Measurements from ENCODE around the gene ELFN1.

The ELFN1 gene

DNA sequence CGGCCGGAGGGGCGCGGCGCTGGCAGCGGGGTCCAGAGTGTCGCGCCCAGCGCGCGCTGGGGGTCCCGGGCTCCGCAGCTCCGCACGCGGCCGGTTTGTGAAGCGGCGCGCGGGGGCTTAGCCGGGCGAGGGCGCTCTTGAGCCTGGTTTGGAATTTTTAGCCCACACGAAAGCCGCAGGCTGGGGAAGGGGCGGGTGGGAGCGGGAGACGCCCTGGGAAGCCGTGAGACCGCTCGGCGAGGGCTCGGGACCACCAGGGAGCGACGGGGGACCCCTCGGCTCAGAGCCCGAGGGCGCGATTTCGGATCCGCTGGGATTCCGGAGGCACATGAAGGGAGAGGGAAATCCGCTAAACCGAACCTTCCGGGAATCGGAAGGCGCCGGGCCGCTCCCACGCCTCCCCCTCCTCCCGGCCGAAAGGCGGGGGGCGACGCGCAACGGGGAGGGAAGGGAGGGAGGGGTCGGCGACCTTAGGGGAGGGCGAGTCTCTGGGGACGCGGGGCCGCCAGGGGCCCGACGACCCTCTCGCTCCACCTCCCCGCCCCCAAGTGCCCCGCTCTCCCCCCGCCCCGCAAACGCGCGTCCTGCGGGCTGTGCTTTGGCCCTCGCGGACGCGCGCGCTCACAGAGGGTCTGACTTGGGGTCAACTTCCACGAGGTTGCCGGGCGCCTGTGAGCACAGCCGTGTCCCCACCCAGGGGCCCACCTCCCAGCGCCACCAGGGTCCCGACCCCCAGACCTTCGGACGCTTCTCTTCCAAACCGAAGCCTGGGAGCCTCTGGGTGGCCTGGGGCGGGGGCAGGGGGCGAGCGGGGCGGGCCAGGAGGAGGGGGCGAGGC, 5.1 kb upstream of the ELFN1 start:
- H3K4me2 ChIP-seq (ENCODE audit: low read depth, low read length, poor library complexity, severe bottlenecking), result peak overlapping the region; percentile 48
- H3K36me3 ChIP-seq (ENCODE audit: insufficient read depth, low read length), result no peaks in the 10 kb centered on the region
- no peaks in the 10 kb centered on the region for H3K79me2 ChIP-seq (ENCODE audit: insufficient read depth, low read length)
- H3K9ac ChIP-seq (ENCODE audit: low read depth, low read length, poor library complexity, severe bottlenecking), result peak overlapping the region; percentile 39
- no peaks in the 10 kb centered on the region for H3K9me2 ChIP-seq (replicated peaks; ENCODE audit: low read depth, low read length)
- no peaks in the 10 kb centered on the region for H3K9me3 ChIP-seq (ENCODE audit: insufficient read depth, low read depth, low read length)
- peak overlapping the region; percentile 81; the same call in 1 of the 2 replicates for H2AFZ ChIP-seq (ENCODE audit: low read length)
- H3K4me1 ChIP-seq (ENCODE audit: insufficient read depth, low read length, poor library complexity, severe bottlenecking), result no peaks in the 10 kb centered on the region
- no peak for TF ChIP-seq EZH2phosphoT487 (IDR thresholded peaks at IDR 0.05; ENCODE audit: borderline replicate concordance)
- TF ChIP-seq, protein P1, sequence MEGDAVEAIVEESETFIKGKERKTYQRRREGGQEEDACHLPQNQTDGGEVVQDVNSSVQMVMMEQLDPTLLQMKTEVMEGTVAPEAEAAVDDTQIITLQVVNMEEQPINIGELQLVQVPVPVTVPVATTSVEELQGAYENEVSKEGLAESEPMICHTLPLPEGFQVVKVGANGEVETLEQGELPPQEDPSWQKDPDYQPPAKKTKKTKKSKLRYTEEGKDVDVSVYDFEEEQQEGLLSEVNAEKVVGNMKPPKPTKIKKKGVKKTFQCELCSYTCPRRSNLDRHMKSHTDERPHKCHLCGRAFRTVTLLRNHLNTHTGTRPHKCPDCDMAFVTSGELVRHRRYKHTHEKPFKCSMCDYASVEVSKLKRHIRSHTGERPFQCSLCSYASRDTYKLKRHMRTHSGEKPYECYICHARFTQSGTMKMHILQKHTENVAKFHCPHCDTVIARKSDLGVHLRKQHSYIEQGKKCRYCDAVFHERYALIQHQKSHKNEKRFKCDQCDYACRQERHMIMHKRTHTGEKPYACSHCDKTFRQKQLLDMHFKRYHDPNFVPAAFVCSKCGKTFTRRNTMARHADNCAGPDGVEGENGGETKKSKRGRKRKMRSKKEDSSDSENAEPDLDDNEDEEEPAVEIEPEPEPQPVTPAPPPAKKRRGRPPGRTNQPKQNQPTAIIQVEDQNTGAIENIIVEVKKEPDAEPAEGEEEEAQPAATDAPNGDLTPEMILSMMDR (conservative IDR thresholded peaks at IDR 0.05; ENCODE audit: low read length), result peak; percentile 55
- peak overlapping the region; percentile 70 for H3K4me3 ChIP-seq (ENCODE audit: low read length, poor library complexity, severe bottlenecking)
- H4K20me1 ChIP-seq (ENCODE audit: insufficient read depth, low read length, poor library complexity, severe bottlenecking), result no peaks in the 10 kb centered on the region
- H3K27me3 ChIP-seq (ENCODE audit: insufficient read depth, low read length, poor library complexity, severe bottlenecking), result no peaks in the 10 kb centered on the region
- H3F3A ChIP-seq (ENCODE audit: low read depth), result no peaks in the 10 kb centered on the region

DNA sequence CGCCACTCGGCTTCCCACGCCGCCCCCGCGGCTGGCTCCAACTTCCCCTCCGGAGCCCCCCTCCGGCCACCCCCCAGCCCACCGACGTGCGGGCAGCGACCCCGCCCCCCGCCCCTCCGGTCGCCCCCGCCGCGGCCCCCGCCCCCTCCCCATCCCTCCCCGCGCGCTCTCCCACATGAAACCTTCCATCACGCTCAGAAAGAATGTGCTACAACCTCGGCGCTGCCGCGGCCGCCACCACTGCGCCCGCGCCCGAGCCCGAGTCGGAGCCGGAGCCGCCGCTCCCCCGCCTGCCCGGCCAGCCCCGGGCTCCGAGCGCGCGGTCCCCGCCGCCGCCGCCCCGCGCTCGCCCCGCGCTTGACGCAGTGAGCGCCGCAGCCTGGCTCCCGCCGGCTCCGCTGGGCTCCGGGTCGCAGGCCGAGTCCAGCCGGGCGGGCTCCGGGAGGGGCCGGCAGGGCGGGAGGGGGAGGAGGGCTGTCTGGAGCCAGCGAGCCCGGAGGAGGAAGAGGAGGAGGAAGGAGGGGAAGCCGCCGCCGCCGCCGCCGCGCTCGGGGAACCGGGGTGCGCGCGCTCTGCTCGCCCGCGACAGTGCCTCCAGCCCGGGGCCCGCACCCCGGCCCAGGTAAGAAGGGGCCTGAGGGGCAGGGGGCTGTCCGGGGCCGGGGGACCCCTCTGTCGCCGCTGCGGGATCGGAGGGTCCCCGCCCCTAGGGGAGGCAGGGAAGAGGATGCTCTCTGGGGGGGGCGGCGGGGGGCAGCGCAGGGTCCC, 4.3 kb upstream of the ELFN1 start:
- Histone ChIP-seq H3K4me3 (ENCODE audit: low read length, poor library complexity, severe bottlenecking) (peak overlapping the region; percentile 44), H3K9me2 (replicated peaks; ENCODE audit: low read depth, low read length) (no peaks in the 10 kb centered on the region), H3K27me3 (ENCODE audit: insufficient read depth, low read length, poor library complexity, severe bottlenecking) (no peaks in the 10 kb centered on the region), H3K9ac (ENCODE audit: low read depth, low read length, poor library complexity, severe bottlenecking) (no peak overlapping the region), H3K4me1 (ENCODE audit: insufficient read depth, low read length, poor library complexity, severe bottlenecking) (no peaks in the 10 kb centered on the region), H3K9me3 (ENCODE audit: insufficient read depth, low read depth, low read length) (no peaks in the 10 kb centered on the region), H2AFZ (ENCODE audit: low read length) (no peak overlapping the region), H3K79me2 (ENCODE audit: insufficient read depth, low read length) (no peaks in the 10 kb centered on the region), H3F3A (ENCODE audit: low read depth) (no peaks in the 10 kb centered on the region), H4K20me1 (ENCODE audit: insufficient read depth, low read length, poor library complexity, severe bottlenecking) (no peaks in the 10 kb centered on the region), H3K36me3 (ENCODE audit: insufficient read depth, low read length) (no peaks in the 10 kb centered on the region), H3K4me2 (ENCODE audit: low read depth, low read length, poor library complexity, severe bottlenecking) (peak overlapping the region; percentile 48)
- TF ChIP-seq, protein P1 (conservative IDR thresholded peaks at IDR 0.05; ENCODE audit: low read length), result no peak
- TF ChIP-seq EZH2phosphoT487 (IDR thresholded peaks at IDR 0.05; ENCODE audit: borderline replicate concordance), result no peak

DNA sequence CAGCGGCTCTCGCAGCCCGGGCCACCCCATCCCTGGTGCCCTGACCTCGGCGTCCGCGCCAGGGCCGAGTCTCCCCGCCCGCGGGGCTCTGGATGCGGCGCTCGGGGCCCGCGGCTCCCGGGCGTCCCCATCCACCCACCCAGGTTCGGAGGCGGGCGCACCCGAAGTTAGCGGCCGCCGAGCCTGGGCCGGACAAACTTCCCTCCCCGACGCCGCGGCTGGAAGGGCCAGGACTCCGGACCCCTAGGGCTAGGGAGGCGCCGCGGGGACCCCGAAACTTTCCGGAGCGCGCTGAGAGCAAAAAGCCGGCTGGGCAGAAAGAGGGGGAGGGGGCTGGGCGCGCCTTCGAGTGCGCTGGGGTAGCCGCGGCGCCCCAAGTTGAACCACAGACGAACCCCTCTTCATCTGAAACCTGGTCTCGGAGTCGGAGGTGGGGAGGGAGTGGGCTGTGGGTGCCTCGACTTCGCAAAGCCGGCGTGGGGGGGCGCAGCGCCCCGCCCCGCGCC, 3.7 kb upstream of the ELFN1 start:
- H3K9ac ChIP-seq (ENCODE audit: low read depth, low read length, poor library complexity, severe bottlenecking), result no peak overlapping the region
- no peak overlapping the region for H3K4me2 ChIP-seq (ENCODE audit: low read depth, low read length, poor library complexity, severe bottlenecking)
- H3K9me2 ChIP-seq (replicated peaks; ENCODE audit: low read depth, low read length), result no peaks in the 10 kb centered on the region
- H3K36me3 ChIP-seq (ENCODE audit: insufficient read depth, low read length), result no peaks in the 10 kb centered on the region
- no peaks in the 10 kb centered on the region for H3K27me3 ChIP-seq (ENCODE audit: insufficient read depth, low read length, poor library complexity, severe bottlenecking)
- H3K4me1 ChIP-seq (ENCODE audit: insufficient read depth, low read length, poor library complexity, severe bottlenecking), result no peaks in the 10 kb centered on the region
- TF ChIP-seq, protein P1 (conservative IDR thresholded peaks at IDR 0.05; ENCODE audit: low read length), result no peak
- TF ChIP-seq EZH2phosphoT487 (IDR thresholded peaks at IDR 0.05; ENCODE audit: borderline replicate concordance), result no peak
- peak overlapping the region; percentile 44 for H3K4me3 ChIP-seq (ENCODE audit: low read length, poor library complexity, severe bottlenecking)
- no peaks in the 10 kb centered on the region for H4K20me1 ChIP-seq (ENCODE audit: insufficient read depth, low read length, poor library complexity, severe bottlenecking)
- H3F3A ChIP-seq (ENCODE audit: low read depth), result no peaks in the 10 kb centered on the region
- no peaks in the 10 kb centered on the region for H3K79me2 ChIP-seq (ENCODE audit: insufficient read depth, low read length)
- H2AFZ ChIP-seq (ENCODE audit: low read length), result no peak overlapping the region
- no peaks in the 10 kb centered on the region for H3K9me3 ChIP-seq (ENCODE audit: insufficient read depth, low read depth, low read length)

Data from Loucy (cell line).